HepG2 (cell line): ENCODE data around the gene MAGEC1. TPM values are rescaled to one million over a fixed set of nuclear protein-coding genes. Genes with fewer than 3 reads are reported as not detected.

Experiments
- ATAC-seq: fragments of 200-7000 bp; cut with Tn5 transposase; 3 replicates; pipeline ENCODE4 v1.9.1; 2020; ENCODE audit warnings: mild to moderate bottlenecking, moderate library complexity
- BruUV-seq: library from RNA; stranded (reverse); fragments of 400-500 nt; replicated peaks from 2 replicates; lab custom pipeline; 2021; lab: Mats Ljungman, UMichigan
- CTCF ChIA-PET: fragments of 300-600 bp; formaldehyde crosslinking; extraction: SDS; loops from one replicate; lab custom pipeline; 2021; ENCODE audit warnings: low total read pairs, inconsistent platforms, low intra/inter-chr PET ratio; lab: Yijun Ruan, JAX
- POLR2A ChIA-PET: fragments of 350-600 bp; sonication (Branson Sonifier 250); formaldehyde crosslinking; loops from one replicate; lab custom pipeline; 2020; ENCODE audit warnings: antibody characterized with exemption, inconsistent platforms; lab: Yijun Ruan, JAX
- DNase-seq: peaks from one replicate; pipeline ENCODE4 v3.0.0-alpha.2; 2015; ENCODE audit warnings: low spot score
- FAIRE-seq: peaks from 3 replicates; lab custom pipeline; 2011; peaks lifted over from hg19 to GRCh38; lab: Jason Lieb, UNC
- H2AFZ ChIP-seq: one replicate; pipeline ENCODE4 v1.6.1; 2011; ENCODE audit warnings: low read length, inconsistent platforms
- H3K27ac ChIP-seq: fragments of 300-600 bp; 3 replicates; pipeline ENCODE4 v1.8.0; 2011; ENCODE audit warnings: mixed run types, mild to moderate bottlenecking, mixed read lengths, low read length, inconsistent platforms; ENCODE audit not compliant: insufficient read depth; ENCODE audit errors: extremely low read length
- H3K27me3 ChIP-seq, 2 experiments: fragments of 200-600 bp in 1 of 2; 2 replicates in 1 of 2; 3 replicates in 1 of 2; pipeline versions ENCODE4 v1.6.0 to v1.8.0; 2011; ENCODE audit warnings: low read length in 2 of 2, mild to moderate bottlenecking in 2 of 2, moderate library complexity in 2 of 2, inconsistent platforms in 1 of 2; ENCODE audit not compliant: insufficient read depth in 2 of 2, control insufficient read depth in 1 of 2
- H3K36me3 ChIP-seq, 2 experiments: fragments of 200-600 bp in 1 of 2; replicated peaks in 1 of 2; 2 replicates in 1 of 2; 3 replicates in 1 of 2; pipeline versions ENCODE4 v1.5.1 to v1.8.0; 2011; ENCODE audit warnings: low read length in 2 of 2, inconsistent platforms in 1 of 2; ENCODE audit not compliant: insufficient read depth in 2 of 2, control insufficient read depth in 1 of 2
- H3K4me1 ChIP-seq: 2 replicates; pipeline ENCODE4 v1.5.1; 2012; ENCODE audit warnings: low read length, inconsistent platforms; ENCODE audit not compliant: insufficient read depth
- H3K4me2 ChIP-seq: 2 replicates; pipeline ENCODE4 v1.6.0; 2011; ENCODE audit warnings: low read depth, low read length, inconsistent platforms
- H3K4me3 ChIP-seq, 3 experiments: fragments of 200-600 bp in 1 of 3; sonication (generic), shearing (Covaris generic) in 1 of 3; replicated peaks in 1 of 3; 2 replicates each; pipeline ENCODE4 v1.5.1; 2011 to 2016; ENCODE audit warnings: low read length in 3 of 3, inconsistent platforms in 2 of 3, low read depth in 2 of 3, mild to moderate bottlenecking in 2 of 3, control low read depth in 1 of 3, mixed read lengths in 1 of 3; ENCODE audit not compliant: insufficient read depth in 1 of 3
- H3K79me2 ChIP-seq: one replicate; pipeline ENCODE4 v1.6.1; 2011; ENCODE audit warnings: low read length, inconsistent platforms; ENCODE audit not compliant: insufficient read depth
- H3K9ac ChIP-seq: 2 replicates; pipeline ENCODE4 v1.6.0; 2011; ENCODE audit warnings: mild to moderate bottlenecking, low read depth, low read length, inconsistent platforms; ENCODE audit not compliant: insufficient read depth
- H3K9me3 ChIP-seq: 2 replicates; pipeline ENCODE4 v1.5.1; 2012; ENCODE audit warnings: mild to moderate bottlenecking, low read length
- H4K20me1 ChIP-seq: 2 replicates; pipeline ENCODE4 v1.6.0; 2011; ENCODE audit warnings: inconsistent platforms, mild to moderate bottlenecking, low read length, moderate library complexity; ENCODE audit not compliant: insufficient read depth
- CREM ChIP-seq, 2 experiments: sonication (generic) in 1 of 2; formaldehyde crosslinking in 1 of 2; IDR thresholded peaks; 2 replicates each; pipeline versions ENCODE4 v1.4.0 to v1.6.1; 2016 to 2020; ENCODE audit warnings: antibody characterized with exemption in 1 of 2, mild to moderate bottlenecking in 1 of 2, missing genetic modification reagents in 1 of 2
- MAX ChIP-seq: IDR thresholded peaks from 2 replicates; pipeline ENCODE4 v1.6.1; 2012; ENCODE audit warnings: inconsistent platforms
- MEIS1 ChIP-seq: sonication (generic); formaldehyde crosslinking; IDR thresholded peaks from 2 replicates; pipeline ENCODE4 v1.9.0; 2021; ENCODE audit warnings: mild to moderate bottlenecking, missing genetic modification reagents, moderate library complexity, borderline replicate concordance
- MYNN ChIP-seq: sonication (generic); formaldehyde crosslinking; IDR thresholded peaks from 2 replicates; pipeline ENCODE4 v1.4.0; 2020; ENCODE audit warnings: mild to moderate bottlenecking, low read depth, missing genetic modification reagents
- NFIB ChIP-seq: sonication (generic); formaldehyde crosslinking; IDR thresholded peaks from 2 replicates; pipeline ENCODE4 v1.9.0; 2021; ENCODE audit warnings: missing genetic modification reagents, mild to moderate bottlenecking, borderline replicate concordance
- PATZ1 ChIP-seq: sonication (generic); formaldehyde crosslinking; IDR thresholded peaks from 2 replicates; pipeline ENCODE4 v1.4.0; 2020; ENCODE audit warnings: missing genetic modification reagents
- TEF ChIP-seq: sonication (generic); formaldehyde crosslinking; IDR thresholded peaks from 2 replicates; pipeline ENCODE4 v1.5.0; 2020; ENCODE audit warnings: missing genetic modification reagents
- ZBTB37 ChIP-seq: sonication (generic); formaldehyde crosslinking; IDR thresholded peaks from 2 replicates; pipeline ENCODE4 v1.4.0; 2020; ENCODE audit warnings: mild to moderate bottlenecking, missing genetic modification reagents
- ZKSCAN5 ChIP-seq: sonication (generic); formaldehyde crosslinking; IDR thresholded peaks from 2 replicates; pipeline ENCODE4 v1.5.1; 2020; ENCODE audit warnings: mild to moderate bottlenecking, missing genetic modification reagents
- ZNF17 ChIP-seq: sonication (generic); formaldehyde crosslinking; IDR thresholded peaks from 2 replicates; pipeline ENCODE4 v1.5.0; 2020; ENCODE audit warnings: mild to moderate bottlenecking, missing genetic modification reagents
- ZNF543 ChIP-seq: sonication (generic); formaldehyde crosslinking; IDR thresholded peaks from 2 replicates; pipeline ENCODE4 v1.4.0; 2020; ENCODE audit warnings: mild to moderate bottlenecking, missing genetic modification reagents
- ZNF564 ChIP-seq: sonication (generic); formaldehyde crosslinking; IDR thresholded peaks from 2 replicates; pipeline ENCODE4 v1.8.1; 2023; ENCODE audit warnings: mild to moderate bottlenecking, missing genetic modification reagents
- ZNF704 ChIP-seq: sonication (generic); formaldehyde crosslinking; IDR thresholded peaks from 2 replicates; pipeline ENCODE4 v1.8.1; 2023; ENCODE audit warnings: mild to moderate bottlenecking, inconsistent platforms, moderate library complexity, missing genetic modification reagents, borderline replicate concordance
- ZSCAN9 ChIP-seq: IDR thresholded peaks from 2 replicates; pipeline ENCODE4 v1.6.1; 2016; ENCODE audit warnings: borderline replicate concordance
- WGBS: methylation state at CpG from one replicate; pipeline ENCODE4 v1.1.6; 2017; ENCODE audit warnings: low lambda C conversion rate; 5-methylcytosine and 5-hydroxymethylcytosine counted together
- in situ Hi-C: cut with HindIII; loops from 2 replicates; pipeline ENCODE4 v1.10.0; 2017; ENCODE audit warnings: low pct_unique_long_range_greater_than_20kb; ENCODE audit not compliant: extremely low pct_ligation_motif_present
- intact Hi-C: fragments of 100-400 bp; cut with micrococcal nuclease; formaldehyde crosslinking; loops from one replicate; pipeline ENCODE4 v1.10.0; 2022; ENCODE audit not compliant: unreplicated experiment
- polyA plus RNA-seq, 8 experiments: library from polyadenylated mRNA; depleted of rRNA in 3 of 8; stranded (reverse) in 7 of 8; unstranded in 1 of 8; fragments of >200 nt; fragmentation: Illumina TruSeq in 4 of 8; extraction: Trizol in 4 of 8; gene quantifications; 2 replicates each; pipeline versions ENCODE4 v1.2.1 to v1.2.3, GENCODE V29; 2011 to 2016; ENCODE audit warnings: low read depth in 4 of 8, missing spikeins in 1 of 8, mixed read lengths in 1 of 8; ENCODE audit not compliant: insufficient read depth in 1 of 8
- total RNA-seq, 5 experiments: library from RNA; depleted of rRNA; stranded (reverse); fragments of >200 nt; fragmentation: Illumina TruSeq; extraction: Trizol; gene quantifications; 2 replicates each; pipeline ENCODE4 v1.2.3, GENCODE V29; 2016; ENCODE audit warnings: low read depth in 1 of 5

Gene MAGEC1
- total and polyA plus RNA-seq, 2 of the 13 experiments (the other 11 are each of a cell fraction or from before 2014, with no cell fraction given): not detected

- ChIA-PET CTCF (no interaction called here), POLR2A (no interaction called here)
- no peak overlapping the region for H3K27ac ChIP-seq
- 43% methylated on average over 4 of the region's 4 CpGs for WGBS
- BruUV-seq: no TSS peak
- H3K9me3 ChIP-seq: no peaks in the 10 kb centered on the region; the same call in 1 of the 2 replicates
- H4K20me1 ChIP-seq: no peaks in the 10 kb centered on the region
- ATAC-seq (no peak), DNase-seq (no peak), FAIRE-seq (no peak)
- no peaks in the 10 kb centered on the region for H3K27me3 ChIP-seq
- H3K79me2 ChIP-seq: no peaks in the 10 kb centered on the region
- H3K4me1 ChIP-seq: no peaks in the 10 kb centered on the region
- no peaks in the 10 kb centered on the region for H3K36me3 ChIP-seq
- no peak overlapping the region for H2AFZ ChIP-seq
- in situ Hi-C loops: no loop called here
- TF ChIP-seq MAX: no peak
- no peak for TF ChIP-seq MYNN
- TF ChIP-seq ZKSCAN5: no peak
- no peak for TF ChIP-seq ZNF17
- TF ChIP-seq MEIS1 (CRISPR knock-in tag): no peak
- TF ChIP-seq ZBTB37: no peak
- H3K9ac ChIP-seq: no peak overlapping the region
- H3K4me2 ChIP-seq: no peak overlapping the region
- no peak overlapping the region for H3K4me3 ChIP-seq
- intact Hi-C loops: no loop called here
Measured at GRCh38 chrX:141902366-141902765, 1.3 kb upstream of the MAGEC1 start.

- Histone ChIP-seq H4K20me1 (no peaks in the 10 kb centered on the region), H3K9ac (no peak overlapping the region), H3K9me3 (no peaks in the 10 kb centered on the region; the same call in 1 of the 2 replicates), H3K4me3 (no peak overlapping the region), H2AFZ (no peak overlapping the region), H3K79me2 (no peaks in the 10 kb centered on the region), H3K27ac (no peak overlapping the region), H3K27me3 (no peaks in the 10 kb centered on the region), H3K4me2 (no peak overlapping the region), H3K4me1 (no peaks in the 10 kb centered on the region), H3K36me3 (no peaks in the 10 kb centered on the region)
- intact Hi-C loops: no loop called here
- BruUV-seq: no TSS peak
- FAIRE-seq: no peak
- no CpG with 5 or more reads among the region's 6 CpGs for WGBS
- in situ Hi-C loops: no loop called here
- ChIA-PET CTCF (no interaction called here), POLR2A (no interaction called here)
- no peak for DNase-seq
- no peak for ATAC-seq
- TF ChIP-seq NFIB: no peak
- no peak for TF ChIP-seq PATZ1
- no peak for TF ChIP-seq CREM (IDR thresholded peaks at IDR 0.05)
- no peak for TF ChIP-seq CREM (CRISPR knock-in tag; IDR thresholded peaks at IDR 0.05)
- TF ChIP-seq ZNF704 (CRISPR knock-in tag): no peak
- no peak for TF ChIP-seq ZSCAN9 (CRISPR knock-in tag)
- TF ChIP-seq ZNF564: no peak
- TF ChIP-seq ZNF543: no peak
- no peak for TF ChIP-seq TEF (CRISPR knock-in tag)
Measured at GRCh38 chrX:141904262-141904661, 568 bp downstream of the MAGEC1 start.
